KMS-11 (cell line): ENCODE results near the gene RGS7.

Experiments
- H2AFZ ChIP-seq: fragments of 200-600 bp; sonication (generic); 2 replicates; pipeline ENCODE4 v1.6.1; 2016; ENCODE audit warnings: antibody characterized with exemption, mixed run types, low read depth
- H3K27ac ChIP-seq: fragments of 200-600 bp; sonication (generic); 2 replicates; pipeline ENCODE4 v1.6.1; 2016; ENCODE audit warnings: mild to moderate bottlenecking, mixed run types
- H3K27me3 ChIP-seq: fragments of 200-600 bp; sonication (generic); 2 replicates; pipeline ENCODE4 v1.6.1; 2017; ENCODE audit warnings: mild to moderate bottlenecking, low read depth, mixed run types, moderate library complexity; ENCODE audit not compliant: insufficient read depth
- H3K36me3 ChIP-seq: fragments of 200-600 bp; sonication (generic); 2 replicates; pipeline ENCODE4 v1.6.1; 2017; ENCODE audit warnings: mild to moderate bottlenecking, mixed run types; ENCODE audit not compliant: insufficient read depth
- H3K4me1 ChIP-seq: fragments of 200-600 bp; sonication (generic); 2 replicates; pipeline ENCODE4 v1.6.1; 2016; ENCODE audit warnings: mild to moderate bottlenecking, low read depth, mixed run types; ENCODE audit not compliant: poor library complexity, severe bottlenecking
- H3K4me2 ChIP-seq: fragments of 200-600 bp; sonication (generic); 2 replicates; pipeline ENCODE4 v1.7.0; 2016; ENCODE audit warnings: mild to moderate bottlenecking, mixed run types
- H3K4me3 ChIP-seq: fragments of 200-600 bp; sonication (generic); IDR thresholded peaks from 2 replicates; pipeline ENCODE4 v1.6.1; 2017; ENCODE audit warnings: low read depth, low read length, mixed read lengths; ENCODE audit not compliant: insufficient read depth
- H3K79me2 ChIP-seq: fragments of 200-600 bp; sonication (generic); 2 replicates; pipeline ENCODE4 v1.6.1; 2016; ENCODE audit warnings: low read depth, mixed run types; ENCODE audit not compliant: insufficient read depth
- H3K9ac ChIP-seq: fragments of 200-600 bp; sonication (generic); 2 replicates; pipeline ENCODE4 v1.6.1; 2016; ENCODE audit warnings: mild to moderate bottlenecking, mixed run types
- H4K20me1 ChIP-seq: fragments of 200-600 bp; sonication (generic); 2 replicates; pipeline ENCODE4 v1.6.1; 2016; ENCODE audit warnings: mild to moderate bottlenecking, mixed run types; ENCODE audit not compliant: insufficient read depth
- TF ChIP-seq, protein P1 (sequence below): fragments of 200-600 bp; sonication (generic); conservative IDR thresholded peaks from 2 replicates; pipeline ENCODE4 v1.6.1; 2017; ENCODE audit warnings: low read depth, mild to moderate bottlenecking, antibody characterized with exemption, low read length, moderate library complexity, mixed read lengths

RGS7 gene

DNA sequence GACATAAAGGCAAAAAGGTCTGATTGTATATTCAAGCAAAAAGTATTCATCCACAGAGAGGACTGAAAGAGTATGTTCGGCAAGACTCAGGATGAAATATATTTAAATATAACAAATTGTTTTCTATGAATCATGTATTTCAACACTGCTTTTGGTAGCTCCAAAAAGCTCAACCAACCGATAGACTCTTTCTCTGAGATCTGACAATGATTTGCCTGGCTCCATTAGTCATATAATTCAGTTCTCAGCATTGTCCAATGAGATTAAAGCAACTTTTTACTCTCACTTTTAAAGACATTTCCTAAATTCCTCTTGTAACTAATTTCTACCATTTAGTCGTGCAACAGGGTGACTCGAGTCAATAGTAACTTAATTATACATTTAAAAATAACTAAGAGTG, 426.0 kb downstream of the RGS7 start:
- H3K36me3 ChIP-seq = no peaks in the 10 kb centered on the region
- H3K27ac ChIP-seq = no peak overlapping the region
- H4K20me1 ChIP-seq = no peaks in the 10 kb centered on the region
- H3K4me3 ChIP-seq = no peak overlapping the region
- H2AFZ ChIP-seq = no peak overlapping the region
- H3K27me3 ChIP-seq = no peaks in the 10 kb centered on the region
- no peak overlapping the region for H3K4me2 ChIP-seq
- TF ChIP-seq, protein P1, sequence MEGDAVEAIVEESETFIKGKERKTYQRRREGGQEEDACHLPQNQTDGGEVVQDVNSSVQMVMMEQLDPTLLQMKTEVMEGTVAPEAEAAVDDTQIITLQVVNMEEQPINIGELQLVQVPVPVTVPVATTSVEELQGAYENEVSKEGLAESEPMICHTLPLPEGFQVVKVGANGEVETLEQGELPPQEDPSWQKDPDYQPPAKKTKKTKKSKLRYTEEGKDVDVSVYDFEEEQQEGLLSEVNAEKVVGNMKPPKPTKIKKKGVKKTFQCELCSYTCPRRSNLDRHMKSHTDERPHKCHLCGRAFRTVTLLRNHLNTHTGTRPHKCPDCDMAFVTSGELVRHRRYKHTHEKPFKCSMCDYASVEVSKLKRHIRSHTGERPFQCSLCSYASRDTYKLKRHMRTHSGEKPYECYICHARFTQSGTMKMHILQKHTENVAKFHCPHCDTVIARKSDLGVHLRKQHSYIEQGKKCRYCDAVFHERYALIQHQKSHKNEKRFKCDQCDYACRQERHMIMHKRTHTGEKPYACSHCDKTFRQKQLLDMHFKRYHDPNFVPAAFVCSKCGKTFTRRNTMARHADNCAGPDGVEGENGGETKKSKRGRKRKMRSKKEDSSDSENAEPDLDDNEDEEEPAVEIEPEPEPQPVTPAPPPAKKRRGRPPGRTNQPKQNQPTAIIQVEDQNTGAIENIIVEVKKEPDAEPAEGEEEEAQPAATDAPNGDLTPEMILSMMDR = no peak
- H3K9ac ChIP-seq = no peak overlapping the region
- no peaks in the 10 kb centered on the region for H3K79me2 ChIP-seq
- no peaks in the 10 kb centered on the region for H3K4me1 ChIP-seq

DNA sequence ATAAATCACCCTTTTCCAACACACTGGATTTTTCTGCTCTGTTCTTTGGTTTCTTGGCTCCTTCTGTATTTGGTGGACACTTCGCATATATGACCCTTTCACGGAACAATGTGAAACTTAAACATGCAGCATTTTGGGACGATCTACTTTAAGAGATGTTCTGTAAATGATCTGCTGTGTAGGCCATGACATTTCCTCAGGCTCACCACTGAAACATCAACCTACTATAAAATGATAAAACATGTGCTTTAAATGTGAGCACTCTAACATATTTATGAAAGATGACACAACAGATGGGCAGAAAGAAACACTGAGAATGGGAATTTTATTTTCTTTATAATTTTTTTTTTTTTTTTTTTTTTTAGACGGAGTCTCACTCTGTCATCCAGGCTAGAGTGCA, 428.7 kb downstream of the RGS7 start:
- H3K79me2 ChIP-seq = no peaks in the 10 kb centered on the region

DNA sequence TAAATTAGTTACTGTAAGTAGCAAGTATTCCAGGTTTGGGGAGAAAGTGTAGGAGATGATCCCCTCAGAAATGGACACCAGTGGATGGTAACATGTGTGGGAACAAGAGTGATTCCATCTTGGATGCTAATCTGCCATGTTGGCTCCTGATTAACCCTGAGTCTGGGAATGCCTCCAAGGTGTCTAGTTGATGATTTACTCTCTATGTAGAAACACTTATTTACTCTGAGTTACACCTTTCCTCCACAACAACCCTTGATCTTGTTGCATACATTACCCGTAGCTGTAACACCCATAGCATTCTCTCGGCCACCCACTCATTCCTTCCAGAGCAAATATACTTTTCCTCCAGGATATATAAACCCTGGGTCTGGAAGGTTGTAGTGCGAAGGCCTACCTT, 429.2 kb downstream of the RGS7 start:
- no peak overlapping the region for H3K4me3 ChIP-seq
- H3K27me3 ChIP-seq = no peaks in the 10 kb centered on the region
- no peak overlapping the region for H3K9ac ChIP-seq
- TF ChIP-seq, protein P1 = no peak
- H3K4me2 ChIP-seq = no peak overlapping the region
- H3K27ac ChIP-seq = no peak overlapping the region
- no peaks in the 10 kb centered on the region for H3K79me2 ChIP-seq
- no peak overlapping the region for H2AFZ ChIP-seq
- H3K36me3 ChIP-seq = no peaks in the 10 kb centered on the region
- no peaks in the 10 kb centered on the region for H3K4me1 ChIP-seq
- no peaks in the 10 kb centered on the region for H4K20me1 ChIP-seq

More for the DNA sequence above, 428.7 kb downstream of the RGS7 start:
- Histone ChIP-seq H3K27ac (no peak overlapping the region), H3K4me3 (no peak overlapping the region), H4K20me1 (no peaks in the 10 kb centered on the region), H3K4me1 (no peaks in the 10 kb centered on the region), H3K4me2 (no peak overlapping the region), H2AFZ (no peak overlapping the region), H3K27me3 (no peaks in the 10 kb centered on the region), H3K36me3 (no peaks in the 10 kb centered on the region), H3K9ac (no peak overlapping the region)
- TF ChIP-seq, protein P1 = no peak

DNA sequence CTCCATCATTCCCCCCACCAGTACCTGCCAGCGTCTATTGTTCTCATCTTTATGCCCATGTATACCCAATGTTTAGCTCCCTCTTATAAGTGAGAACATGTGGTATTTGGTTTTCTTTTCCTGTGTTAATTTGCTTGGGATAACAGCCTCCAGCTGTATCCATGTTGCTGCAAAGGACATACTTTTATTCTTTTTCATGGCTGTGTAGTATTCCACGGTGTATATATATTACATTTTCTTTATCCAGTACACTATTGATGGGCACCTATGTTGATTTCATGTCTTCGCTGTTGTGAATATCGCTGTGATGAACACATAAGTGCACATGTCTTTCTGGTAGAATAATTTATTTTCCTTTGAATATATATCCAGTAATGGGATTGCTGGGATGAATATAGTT, 431.7 kb downstream of the RGS7 start:
- H3K9ac ChIP-seq = no peak overlapping the region
- no peak overlapping the region for H3K4me2 ChIP-seq
- H3K36me3 ChIP-seq = no peaks in the 10 kb centered on the region
- no peaks in the 10 kb centered on the region for H4K20me1 ChIP-seq
- H3K27ac ChIP-seq = no peak overlapping the region
- no peaks in the 10 kb centered on the region for H3K4me1 ChIP-seq
- TF ChIP-seq, protein P1 = no peak
- H3K79me2 ChIP-seq = no peaks in the 10 kb centered on the region
- H3K4me3 ChIP-seq = no peak overlapping the region
- H3K27me3 ChIP-seq = no peaks in the 10 kb centered on the region
- H2AFZ ChIP-seq = no peak overlapping the region
